Cardiac muscle cell (in vitro differentiated cells and primary cell): Measurements from ENCODE around the gene SPRN. TPM values are rescaled to one million over a fixed set of nuclear protein-coding genes. Genes with fewer than 3 reads are reported as not detected.

Experiments used
- DNase-seq, 2 donors: peaks; one replicate each; pipeline versions ENCODE4 v3.0.0 to v3.0.0-alpha.2; 2010 to 2017; ENCODE audit warnings: low read depth in 1 of 2, low spot score in 1 of 2
- H3K27ac ChIP-seq: fragments of 200-600 bp; sonication (generic); 2 replicates; pipeline ENCODE4 v1.5.1; 2016
- H3K27me3 ChIP-seq: fragments of 200-600 bp; sonication (generic); 2 replicates; pipeline ENCODE4 v1.6.0; 2016; ENCODE audit warnings: control low read depth
- H3K36me3 ChIP-seq: fragments of 200-600 bp; sonication (generic); 2 replicates; pipeline ENCODE4 v1.5.1; 2016; ENCODE audit warnings: control low read depth
- H3K4me1 ChIP-seq: fragments of 200-600 bp; sonication (generic); 2 replicates; pipeline ENCODE4 v1.8.1; 2017; ENCODE audit warnings: low read depth, mild to moderate bottlenecking, mixed run types
- H3K4me3 ChIP-seq: fragments of 200-600 bp; sonication (generic); 2 replicates; pipeline ENCODE4 v1.5.1; 2016; ENCODE audit warnings: mild to moderate bottlenecking
- H3K9me3 ChIP-seq: fragments of 200-600 bp; sonication (generic); 2 replicates; pipeline ENCODE4 v1.5.1; 2017; ENCODE audit warnings: low read depth, mild to moderate bottlenecking, control low read depth
- CTCF ChIP-seq: IDR thresholded peaks from 2 replicates; pipeline ENCODE4 v1.5.1; 2012; ENCODE audit warnings: low read depth, mild to moderate bottlenecking, low read length
- polyA plus RNA-seq: library from polyadenylated mRNA; unstranded; fragments of >200 nt; fragmentation: Nextera tagmentation; extraction: Ambion mirVana; gene quantifications from 2 replicates; pipeline ENCODE4 v1.2.1, GENCODE V29; 2016
- total RNA-seq: library from RNA; depleted of rRNA; stranded (reverse); fragments of >200 nt; gene quantifications from 2 replicates; pipeline ENCODE4 v1.2.3, GENCODE V29; 2016

The SPRN gene
- total and polyA plus RNA-seq, 2 experiments from 2014 or later, result 0.33 to 2.3 TPM

- Histone ChIP-seq H3K36me3 (no peaks in the 10 kb centered on the region), H3K9me3 (no peaks in the 10 kb centered on the region), H3K4me1 (no peaks in the 10 kb centered on the region), H3K4me3 (no peak overlapping the region), H3K27ac (no peak overlapping the region), H3K27me3 (no peaks in the 10 kb centered on the region)
- TF ChIP-seq CTCF, result no peak
- no peak for DNase-seq
Observed at GRCh38 chr10:133461841-133462240, 37.4 kb upstream of the SPRN start.

- H3K36me3 ChIP-seq, result no peaks in the 10 kb centered on the region
- no peaks in the 10 kb centered on the region for H3K9me3 ChIP-seq
- no peak overlapping the region for H3K27ac ChIP-seq
- H3K4me3 ChIP-seq, result no peak overlapping the region
- no peak for TF ChIP-seq CTCF
- H3K27me3 ChIP-seq, result no peaks in the 10 kb centered on the region
- no peaks in the 10 kb centered on the region for H3K4me1 ChIP-seq
- no peak for DNase-seq
Observed at GRCh38 chr10:133461027-133461426, 36.6 kb upstream of the SPRN start.

GRCh38 chr10:133460208-133460769, 35.9 kb upstream of the SPRN start:
- no peak for TF ChIP-seq CTCF
- Histone ChIP-seq H3K9me3 (no peaks in the 10 kb centered on the region), H3K27me3 (no peaks in the 10 kb centered on the region), H3K4me3 (no peak overlapping the region), H3K27ac (no peak overlapping the region), H3K36me3 (no peaks in the 10 kb centered on the region), H3K4me1 (no peaks in the 10 kb centered on the region)
- no peak for DNase-seq

GRCh38 chr10:133459454-133460207, 35.2 kb upstream of the SPRN start:
- Histone ChIP-seq H3K4me1 (no peaks in the 10 kb centered on the region), H3K27me3 (no peaks in the 10 kb centered on the region), H3K36me3 (no peaks in the 10 kb centered on the region), H3K27ac (no peak overlapping the region), H3K9me3 (no peaks in the 10 kb centered on the region), H3K4me3 (no peak overlapping the region)
- TF ChIP-seq CTCF, result no peak
- DNase-seq, result no peak

GRCh38 chr10:133458710-133459453, 34.5 kb upstream of the SPRN start:
- no peak overlapping the region for H3K27ac ChIP-seq
- H3K36me3 ChIP-seq, result no peaks in the 10 kb centered on the region
- no peak overlapping the region for H3K4me3 ChIP-seq
- TF ChIP-seq CTCF, result no peak
- no peaks in the 10 kb centered on the region for H3K9me3 ChIP-seq
- H3K4me1 ChIP-seq, result no peaks in the 10 kb centered on the region
- no peak for DNase-seq
- no peaks in the 10 kb centered on the region for H3K27me3 ChIP-seq
